Calu3 (cell line): ENCODE results near the gene SLMAP. TPM values are rescaled to one million over a fixed set of nuclear protein-coding genes. Genes with fewer than 3 reads are reported as not detected.

Source experiments
- BruUV-seq: library from RNA; stranded (reverse); fragments of 400-500 nt; replicated peaks from 2 replicates; lab custom pipeline; 2021; lab: Mats Ljungman, UMichigan
- CTCF ChIA-PET: fragments of 300-600 bp; sonication (Branson Sonifier 250); formaldehyde crosslinking; loops from one replicate; lab custom pipeline; 2022; ENCODE audit warnings: antibody characterized with exemption; lab: Charles Lee
- DNase-seq: peaks from one replicate; pipeline ENCODE4 v3.0.0; 2022
- H3K27ac Mint-ChIP-seq: one replicate; pipeline ENCODE4 v1.8.0; 2022; ENCODE audit warnings: mixed read lengths; ENCODE audit not compliant: unreplicated experiment
- H3K27me3 Mint-ChIP-seq: one replicate; pipeline ENCODE4 v1.8.0; 2022; ENCODE audit warnings: mixed read lengths; ENCODE audit not compliant: unreplicated experiment
- H3K36me3 Mint-ChIP-seq: one replicate; pipeline ENCODE4 v1.8.0; 2022; ENCODE audit warnings: mild to moderate bottlenecking, moderate library complexity, mixed read lengths; ENCODE audit not compliant: insufficient read depth, unreplicated experiment
- H3K4me1 Mint-ChIP-seq: one replicate; pipeline ENCODE4 v1.8.0; 2022; ENCODE audit warnings: mild to moderate bottlenecking, low read depth, mixed read lengths; ENCODE audit not compliant: unreplicated experiment
- H3K4me3 Mint-ChIP-seq: one replicate; pipeline ENCODE4 v1.8.0; 2022; ENCODE audit warnings: mild to moderate bottlenecking, low read depth, moderate library complexity, mixed read lengths; ENCODE audit not compliant: unreplicated experiment
- H3K9me3 Mint-ChIP-seq: one replicate; pipeline ENCODE4 v1.8.0; 2022; ENCODE audit warnings: low read depth, mixed read lengths; ENCODE audit not compliant: unreplicated experiment
- intact Hi-C: fragments of 100-400 bp; cut with micrococcal nuclease; formaldehyde crosslinking; loops from one replicate; pipeline ENCODE4 v1.10.0; 2022; ENCODE audit not compliant: unreplicated experiment
- total RNA-seq: library from RNA; stranded (reverse); gene quantifications from 2 replicates; pipeline ENCODE4 v1.2.3, GENCODE V29; 2022
- TF ChIP-seq, protein P1 (sequence below): fragments of 200-600 bp; IDR thresholded peaks from one replicate; pipeline ENCODE4 v1.8.0; 2022; ENCODE audit warnings: antibody characterized with exemption; ENCODE audit not compliant: unreplicated experiment

Gene SLMAP
- total RNA-seq, 1 experiment from 2014 or later, result 114 TPM

- TF ChIP-seq, protein P1, sequence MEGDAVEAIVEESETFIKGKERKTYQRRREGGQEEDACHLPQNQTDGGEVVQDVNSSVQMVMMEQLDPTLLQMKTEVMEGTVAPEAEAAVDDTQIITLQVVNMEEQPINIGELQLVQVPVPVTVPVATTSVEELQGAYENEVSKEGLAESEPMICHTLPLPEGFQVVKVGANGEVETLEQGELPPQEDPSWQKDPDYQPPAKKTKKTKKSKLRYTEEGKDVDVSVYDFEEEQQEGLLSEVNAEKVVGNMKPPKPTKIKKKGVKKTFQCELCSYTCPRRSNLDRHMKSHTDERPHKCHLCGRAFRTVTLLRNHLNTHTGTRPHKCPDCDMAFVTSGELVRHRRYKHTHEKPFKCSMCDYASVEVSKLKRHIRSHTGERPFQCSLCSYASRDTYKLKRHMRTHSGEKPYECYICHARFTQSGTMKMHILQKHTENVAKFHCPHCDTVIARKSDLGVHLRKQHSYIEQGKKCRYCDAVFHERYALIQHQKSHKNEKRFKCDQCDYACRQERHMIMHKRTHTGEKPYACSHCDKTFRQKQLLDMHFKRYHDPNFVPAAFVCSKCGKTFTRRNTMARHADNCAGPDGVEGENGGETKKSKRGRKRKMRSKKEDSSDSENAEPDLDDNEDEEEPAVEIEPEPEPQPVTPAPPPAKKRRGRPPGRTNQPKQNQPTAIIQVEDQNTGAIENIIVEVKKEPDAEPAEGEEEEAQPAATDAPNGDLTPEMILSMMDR, result no peak
- no peak for DNase-seq
- peaks cover 16% of the 10 kb centered on the region for H3K4me1 Mint-ChIP-seq
- H3K4me3 Mint-ChIP-seq, result no peak overlapping the region
- BruUV-seq, result no TSS peak
- H3K27me3 Mint-ChIP-seq, result no peaks in the 10 kb centered on the region
- CTCF ChIA-PET, result no interaction called here
- no peaks in the 10 kb centered on the region for H3K9me3 Mint-ChIP-seq
- H3K36me3 Mint-ChIP-seq, result peaks cover 5% of the 10 kb centered on the region
- intact Hi-C loops, result no loop called here
- no peak overlapping the region for H3K27ac Mint-ChIP-seq
These were observed 28.1 kb downstream of the SLMAP start for GRCh38 chr3:57784089-57784735.

GRCh38 chr3:57785446-57785845 is 29.3 kb downstream of the SLMAP start:
- intact Hi-C loops, result no loop called here
- Mint-ChIP-seq H3K4me1 (peaks cover 16% of the 10 kb centered on the region), H3K4me3 (no peak overlapping the region), H3K36me3 (peaks cover 5% of the 10 kb centered on the region), H3K27me3 (no peaks in the 10 kb centered on the region), H3K27ac (no peak overlapping the region), H3K9me3 (no peaks in the 10 kb centered on the region)
- BruUV-seq, result no TSS peak
- CTCF ChIA-PET, result interaction anchor here (0.8 kb wide), 1 partner anchor 300 kb away, joined by 7 read pairs; no protein-coding TSS in a partner anchor
- TF ChIP-seq, protein P1, result no peak
- no peak for DNase-seq

DNA sequence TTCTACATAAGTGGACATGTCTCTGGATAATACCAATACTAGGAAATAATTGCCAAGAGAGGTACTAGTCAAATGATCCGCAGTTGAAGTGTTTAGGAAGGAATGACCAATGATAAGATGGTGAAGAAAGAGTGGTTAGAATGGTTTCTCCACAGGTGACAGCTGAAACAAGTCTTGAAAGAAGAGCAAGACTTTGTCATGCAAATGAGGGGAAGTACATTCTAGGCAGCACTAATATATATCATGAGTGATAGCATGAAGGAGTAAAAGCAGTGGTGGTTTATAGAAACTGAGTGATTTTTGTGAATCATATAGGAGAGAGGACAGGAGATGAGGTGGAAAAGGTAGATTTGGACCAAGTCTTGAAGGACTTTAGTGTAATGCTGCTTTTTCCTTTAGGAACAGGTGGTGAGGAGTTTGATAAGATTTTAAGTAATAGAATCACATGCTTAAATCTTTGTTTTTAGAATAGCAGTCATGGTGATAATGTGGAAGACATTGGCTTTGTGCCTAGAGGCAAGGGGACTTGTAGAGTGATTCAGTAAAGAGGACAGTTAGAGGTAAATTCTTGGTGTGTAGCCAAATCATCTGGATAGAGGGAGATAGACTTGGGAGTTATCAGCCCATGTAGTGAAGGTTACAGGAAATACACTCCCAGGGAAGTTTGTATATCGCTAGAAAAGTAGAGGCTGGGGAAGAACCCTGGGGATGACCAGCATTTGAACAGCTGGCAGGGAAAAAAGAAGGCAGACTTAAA is 31.9 kb downstream of the SLMAP start:
- H3K27ac Mint-ChIP-seq, result no peak overlapping the region
- H3K36me3 Mint-ChIP-seq, result peaks cover under 1% of the 10 kb centered on the region
- no TSS peak for BruUV-seq
- H3K4me1 Mint-ChIP-seq, result peaks cover 9% of the 10 kb centered on the region
- H3K4me3 Mint-ChIP-seq, result no peak overlapping the region
- H3K9me3 Mint-ChIP-seq, result no peaks in the 10 kb centered on the region
- TF ChIP-seq, protein P1, result no peak
- intact Hi-C loops, result no loop called here
- CTCF ChIA-PET, result no interaction called here
- DNase-seq, result no peak
- H3K27me3 Mint-ChIP-seq, result no peaks in the 10 kb centered on the region

DNA sequence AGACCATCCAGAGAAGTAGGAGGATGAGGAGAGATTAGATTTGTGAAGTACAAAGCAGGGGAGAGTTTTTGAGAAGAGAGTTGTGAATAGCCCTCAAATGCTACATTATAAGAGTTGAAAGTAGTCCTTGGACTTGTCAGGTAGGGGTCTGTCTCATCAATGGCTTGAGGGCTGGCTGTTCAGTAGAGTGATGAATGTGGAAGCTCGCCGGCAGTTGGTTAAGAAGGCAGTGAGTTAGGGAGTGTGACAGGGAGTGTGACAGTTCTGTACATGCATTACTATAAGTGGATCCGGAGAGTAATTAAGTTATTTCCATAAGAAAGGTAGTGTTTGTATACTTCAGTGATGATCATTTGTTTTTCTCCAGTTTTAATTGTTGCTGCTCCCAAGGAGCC is 32.5 kb downstream of the SLMAP start:
- no peaks in the 10 kb centered on the region for H3K9me3 Mint-ChIP-seq

More for the DNA sequence above, 32.5 kb downstream of the SLMAP start:
- TF ChIP-seq, protein P1, result no peak
- Mint-ChIP-seq H3K27me3 (no peaks in the 10 kb centered on the region), H3K36me3 (no peaks in the 10 kb centered on the region), H3K4me3 (no peak overlapping the region), H3K27ac (no peak overlapping the region), H3K4me1 (peaks cover 6% of the 10 kb centered on the region)
- CTCF ChIA-PET, result no interaction called here
- DNase-seq, result no peak
- no TSS peak for BruUV-seq
- intact Hi-C loops, result no loop called here
